Measurements from ENCODE around the gene GLP1R.

The GLP1R gene

GRCh38 chr6:39084506-39084905 lies 35.9 kb downstream of the GLP1R start:
- H3K4me3 ChIP-seq (replicated peaks; ENCODE audit: low read depth, low read length): no peak overlapping the region
- no peak for TF ChIP-seq CTCF (IDR thresholded peaks at IDR 0.05; ENCODE audit: low read depth, low read length, missing control alignments)
- no peak for DNase-seq (ENCODE audit: extremely low read depth, low read depth)

DNA sequence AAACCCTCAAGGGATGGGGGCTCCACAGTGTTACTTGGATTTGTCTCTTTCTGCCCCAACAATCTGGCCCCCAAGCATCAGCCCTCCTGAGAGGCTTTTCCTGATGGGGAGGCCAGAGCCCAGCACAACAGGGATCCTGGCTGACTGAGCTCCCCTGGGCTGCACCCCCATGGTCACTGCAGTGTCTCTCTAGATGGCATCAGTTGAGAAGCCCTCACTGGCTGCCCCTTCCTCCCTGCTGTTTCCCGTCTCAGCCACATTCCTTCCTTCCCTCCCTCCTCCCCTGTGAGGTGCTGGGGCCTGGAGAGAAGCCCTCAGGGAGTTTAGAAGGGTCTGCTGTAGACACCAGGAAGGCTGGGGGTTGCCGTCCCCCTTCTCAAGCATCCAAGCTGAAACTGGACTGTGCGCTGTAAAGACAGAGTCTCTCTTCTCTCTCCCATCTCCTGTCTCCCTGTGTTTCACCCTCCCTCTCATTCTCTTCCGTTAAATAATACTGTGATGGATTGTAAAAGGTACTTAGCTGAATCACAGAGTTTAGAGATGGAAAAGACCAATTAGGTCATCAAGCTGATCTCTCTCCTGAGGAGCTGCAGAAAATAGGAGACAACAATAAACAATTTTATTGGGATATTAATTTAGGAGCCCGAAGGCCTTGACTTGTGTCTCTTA lies 36.7 kb downstream of the GLP1R start:
- no peak for DNase-seq (ENCODE audit: extremely low read depth, low read depth)
- no peak for TF ChIP-seq CTCF (IDR thresholded peaks at IDR 0.05; ENCODE audit: low read depth, low read length, missing control alignments)
- no peak overlapping the region for H3K4me3 ChIP-seq (replicated peaks; ENCODE audit: low read depth, low read length)

- no peak for DNase-seq (ENCODE audit: extremely low read depth, low read depth)
- no peak overlapping the region for H3K4me3 ChIP-seq (replicated peaks; ENCODE audit: low read depth, low read length)
- TF ChIP-seq CTCF (IDR thresholded peaks at IDR 0.05; ENCODE audit: low read depth, low read length, missing control alignments): no peak
Measured at GRCh38 chr6:39086294-39086693, 37.7 kb downstream of the GLP1R start.

DNA sequence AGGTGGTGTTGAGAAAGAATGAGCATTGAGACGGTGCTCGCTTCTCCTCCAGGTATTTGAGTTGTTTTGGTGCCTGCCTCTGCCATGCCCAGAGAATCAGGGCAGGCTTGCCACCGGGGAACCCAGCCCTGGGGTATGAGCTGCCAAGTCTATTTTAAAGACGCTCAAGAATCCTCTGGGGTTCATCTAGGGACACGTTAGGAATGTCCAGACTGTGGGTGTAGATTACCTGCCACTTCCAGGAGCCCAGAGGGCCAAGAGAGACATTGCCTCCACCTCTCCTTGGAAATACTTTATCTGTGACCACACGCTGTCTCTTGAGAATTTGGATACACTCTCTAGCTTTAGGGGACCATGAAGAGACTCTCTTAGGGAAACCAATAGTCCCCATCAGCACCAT lies 38.1 kb downstream of the GLP1R start:
- H3K4me3 ChIP-seq (replicated peaks; ENCODE audit: low read depth, low read length): no peak overlapping the region
- no peak for DNase-seq (ENCODE audit: extremely low read depth, low read depth)
- TF ChIP-seq CTCF (IDR thresholded peaks at IDR 0.05; ENCODE audit: low read depth, low read length, missing control alignments): no peak

- no peak for DNase-seq (ENCODE audit: extremely low read depth, low read depth)
- no peak overlapping the region for H3K4me3 ChIP-seq (replicated peaks; ENCODE audit: low read depth, low read length)
- no peak for TF ChIP-seq CTCF (IDR thresholded peaks at IDR 0.05; ENCODE audit: low read depth, low read length, missing control alignments)
Measured at GRCh38 chr6:39087197-39087596, 38.6 kb downstream of the GLP1R start.

DNA sequence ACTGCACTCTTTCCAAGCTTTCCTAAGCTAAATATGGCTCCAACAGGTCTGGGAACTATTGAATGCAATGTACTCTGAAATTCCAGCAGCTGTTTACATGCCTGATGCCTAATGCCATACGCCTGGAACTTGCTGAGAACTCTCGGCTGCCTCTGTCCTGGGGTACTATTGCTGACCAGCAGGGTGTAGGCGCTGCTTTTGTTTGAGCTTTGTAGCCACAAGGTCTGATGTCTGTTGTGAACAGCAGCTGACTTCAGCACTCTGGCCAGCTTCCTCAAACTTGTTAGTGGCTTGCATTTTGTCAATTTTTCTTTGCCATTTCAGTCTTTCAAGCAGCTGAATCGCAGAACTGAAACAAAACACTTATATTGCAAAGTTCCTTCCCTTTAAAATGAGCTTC lies 39.8 kb downstream of the GLP1R start:
- H3K4me3 ChIP-seq (replicated peaks; ENCODE audit: low read depth, low read length): no peak overlapping the region
- peak; percentile 17 for TF ChIP-seq CTCF (IDR thresholded peaks at IDR 0.05; ENCODE audit: low read depth, low read length, missing control alignments)
- no peak for DNase-seq (ENCODE audit: extremely low read depth, low read depth)

- TF ChIP-seq CTCF (IDR thresholded peaks at IDR 0.05; ENCODE audit: low read depth, low read length, missing control alignments): no peak
- no peak overlapping the region for H3K4me3 ChIP-seq (replicated peaks; ENCODE audit: low read depth, low read length)
- DNase-seq (ENCODE audit: extremely low read depth, low read depth): no peak
Measured at GRCh38 chr6:39090036-39090435, 41.5 kb downstream of the GLP1R start.
